IMR-90 (cell line): Measurements from ENCODE around the gene SLC25A12. TPM values are rescaled to one million over a fixed set of nuclear protein-coding genes. Genes with fewer than 3 reads are reported as not detected.

Experiments
- ATAC-seq: fragments of 200-7000 bp; cut with Tn5 transposase; 2 replicates; pipeline ENCODE4 v1.9.1; 2020; ENCODE audit warnings: low read depth, mild to moderate bottlenecking, moderate library complexity
- BruUV-seq: library from RNA; stranded (reverse); fragments of 400-500 nt; replicated peaks from 2 replicates; lab custom pipeline; 2021; lab: Mats Ljungman, UMichigan
- CTCF ChIA-PET: fragments of 300-600 bp; formaldehyde crosslinking; extraction: SDS; loops from one replicate; lab custom pipeline; 2021; ENCODE audit warnings: antibody characterized with exemption; lab: Yijun Ruan, JAX
- POLR2A ChIA-PET: fragments of 300-600 bp; sonication (Branson Sonifier 250); formaldehyde crosslinking; loops from one replicate; lab custom pipeline; 2022; ENCODE audit warnings: antibody characterized with exemption; ENCODE audit not compliant: unreplicated experiment; lab: Charles Lee
- DNase-seq: peaks from one replicate; pipeline ENCODE4 v3.0.0; 2013
- H2AFZ ChIP-seq: replicated peaks from 2 replicates; pipeline ENCODE3; 2013; ENCODE audit warnings: low read length, mild to moderate bottlenecking; ENCODE audit not compliant: poor library complexity
- H2AK5ac ChIP-seq: 2 replicates; pipeline ENCODE4 v1.6.1; 2013; ENCODE audit warnings: low read depth, low read length, inconsistent platforms
- H2AK9ac ChIP-seq: replicated peaks from 2 replicates; pipeline ENCODE3; 2013; ENCODE audit warnings: mild to moderate bottlenecking, low read depth, low read length, moderate library complexity; ENCODE audit not compliant: poor library complexity
- H2BK120ac ChIP-seq: 2 replicates; pipeline ENCODE4 v1.6.1; 2013; ENCODE audit warnings: low read depth, low read length, inconsistent platforms
- H2BK15ac ChIP-seq: 3 replicates; pipeline ENCODE4 v1.6.1; 2013; ENCODE audit warnings: low read depth, low read length, inconsistent platforms
- H2BK20ac ChIP-seq: 2 replicates; pipeline ENCODE4 v1.6.1; 2013; ENCODE audit warnings: low read depth, mild to moderate bottlenecking, inconsistent platforms, low read length, moderate library complexity
- H2BK5ac ChIP-seq: 2 replicates; pipeline ENCODE4 v1.6.1; 2013; ENCODE audit warnings: mild to moderate bottlenecking, low read depth, low read length, inconsistent platforms; ENCODE audit not compliant: poor library complexity, severe bottlenecking
- H3K14ac ChIP-seq: replicated peaks from 2 replicates; pipeline ENCODE4 v1.6.1; 2013; ENCODE audit warnings: low read depth, low read length, inconsistent platforms
- H3K18ac ChIP-seq: 2 replicates; pipeline ENCODE4 v1.6.1; 2013; ENCODE audit warnings: low read depth, low read length, control low read depth
- H3K23ac ChIP-seq: 2 replicates; pipeline ENCODE4 v1.6.1; 2013; ENCODE audit warnings: low read depth, low read length, inconsistent platforms
- H3K27ac ChIP-seq: 2 replicates; pipeline ENCODE4 v1.5.1; 2013; ENCODE audit warnings: mild to moderate bottlenecking, control low read depth, low read length; ENCODE audit not compliant: insufficient read depth
- H3K27me3 ChIP-seq: 2 replicates; pipeline ENCODE4 v1.6.1; 2013; ENCODE audit warnings: low read length; ENCODE audit not compliant: control insufficient read depth, insufficient read depth
- H3K36me3 ChIP-seq: 2 replicates; pipeline ENCODE4 v1.6.1; 2013; ENCODE audit warnings: low read length, mixed read lengths; ENCODE audit not compliant: control insufficient read depth, insufficient read depth
- H3K4ac ChIP-seq: 2 replicates; pipeline ENCODE4 v1.6.1; 2013; ENCODE audit warnings: low read depth, low read length, inconsistent platforms
- H3K4me1 ChIP-seq: 2 replicates; pipeline ENCODE4 v1.6.1; 2013; ENCODE audit warnings: low read length, mixed read lengths; ENCODE audit not compliant: control insufficient read depth, insufficient read depth
- H3K4me2 ChIP-seq: 2 replicates; pipeline ENCODE4 v1.6.1; 2013; ENCODE audit warnings: low read depth, mild to moderate bottlenecking, control low read depth, low read length, moderate library complexity
- H3K4me3 ChIP-seq: 2 replicates; pipeline ENCODE4 v1.5.1; 2013; ENCODE audit warnings: low read depth, mild to moderate bottlenecking, control low read depth, low read length, moderate library complexity; ENCODE audit not compliant: insufficient read depth
- H3K56ac ChIP-seq: 2 replicates; pipeline ENCODE4 v1.6.1; 2013; ENCODE audit warnings: low read length, inconsistent platforms; ENCODE audit not compliant: insufficient read depth; ENCODE audit errors: extremely low read depth
- H3K79me1 ChIP-seq, 2 experiments: 2 replicates each; pipeline ENCODE4 v1.6.1; 2013; ENCODE audit warnings: low read length in 2 of 2, inconsistent platforms in 1 of 2, low read depth in 1 of 2
- H3K9ac ChIP-seq: 2 replicates; pipeline ENCODE4 v1.6.1; 2013; ENCODE audit warnings: low read depth, low read length, control low read depth
- H3K9me1 ChIP-seq: 2 replicates; pipeline ENCODE4 v1.6.1; 2013; ENCODE audit warnings: low read length, inconsistent platforms; ENCODE audit not compliant: insufficient read depth
- H3K9me3 ChIP-seq: 2 replicates; pipeline ENCODE4 v1.6.1; 2013; ENCODE audit warnings: low read length; ENCODE audit not compliant: control insufficient read depth, insufficient read depth
- H4K20me1 ChIP-seq: 2 replicates; pipeline ENCODE4 v1.6.1; 2013; ENCODE audit warnings: low read length, inconsistent platforms; ENCODE audit not compliant: insufficient read depth
- H4K5ac ChIP-seq: 2 replicates; pipeline ENCODE4 v1.6.1; 2013; ENCODE audit warnings: mild to moderate bottlenecking, low read depth, low read length, control low read depth
- H4K8ac ChIP-seq, 2 experiments: 2 replicates each; pipeline ENCODE4 v1.6.1; 2013; ENCODE audit warnings: low read depth in 2 of 2, low read length in 2 of 2, control low read depth in 1 of 2, inconsistent platforms in 1 of 2
- H4K91ac ChIP-seq: 2 replicates; pipeline ENCODE4 v1.6.1; 2013; ENCODE audit warnings: low read depth, low read length, inconsistent platforms; ENCODE audit not compliant: insufficient read depth
- BHLHE40 ChIP-seq: fragments of 150-350 bp; IDR thresholded peaks from 2 replicates; pipeline ENCODE4 v1.6.1; 2016; ENCODE audit warnings: mild to moderate bottlenecking, low read depth, low read length
- CHD1 ChIP-seq: IDR thresholded peaks from 2 replicates; pipeline ENCODE4 v1.6.1; 2012; ENCODE audit warnings: low read depth, low read length, improper control_type of control experiment
- MAFK ChIP-seq: IDR thresholded peaks from 2 replicates; pipeline ENCODE4 v1.6.1; 2012; ENCODE audit warnings: low read depth, low read length, improper control_type of control experiment
- MAZ ChIP-seq: IDR thresholded peaks from 2 replicates; pipeline ENCODE4 v1.6.1; 2012; ENCODE audit warnings: low read depth, mild to moderate bottlenecking, low read length, improper control_type of control experiment, moderate library complexity, borderline replicate concordance
- MXI1 ChIP-seq: IDR thresholded peaks from 2 replicates; pipeline ENCODE4 v1.6.1; 2012; ENCODE audit warnings: low read depth, mild to moderate bottlenecking, low read length, moderate library complexity, borderline replicate concordance
- NFE2L2 ChIP-seq: fragments of 150-350 bp; IDR thresholded peaks from 2 replicates; pipeline ENCODE4 v1.6.1; 2016; ENCODE audit warnings: low read depth, mild to moderate bottlenecking, low read length
- POLR2A ChIP-seq: IDR thresholded peaks from 2 replicates; pipeline ENCODE4 v1.6.1; 2012; ENCODE audit warnings: mild to moderate bottlenecking, low read depth, low read length
- RAD21 ChIP-seq: IDR thresholded peaks from 2 replicates; pipeline ENCODE4 v1.6.1; 2012; ENCODE audit warnings: low read length, improper control_type of control experiment
- RFX5 ChIP-seq: IDR thresholded peaks from 2 replicates; pipeline ENCODE4 v1.8.0; 2012; ENCODE audit warnings: low read depth, mild to moderate bottlenecking, low read length, moderate library complexity
- WGBS, 2 experiments: methylation state at CpG; one replicate each; pipeline versions ENCODE4 v1.1.5 to v1.1.7; 2013; ENCODE audit warnings: missing lambda C conversion rate in 2 of 2; ENCODE audit not compliant: insufficient read length in 1 of 2; ENCODE audit errors: extremely low coverage in 2 of 2; 5-methylcytosine and 5-hydroxymethylcytosine counted together
- dilution Hi-C: fragments of 300-500 bp; cut with HindIII; formaldehyde crosslinking; loops from one replicate; pipeline ENCODE4 v1.14.3; 2018; ENCODE audit warnings: low sequenced_read_pairs; ENCODE audit not compliant: unreplicated experiment
- in situ Hi-C: fragments of 300-500 bp; cut with MboI; formaldehyde crosslinking; loops from 3 replicates; pipeline ENCODE4 v1.14.3; 2019; ENCODE audit warnings: low sequenced_read_pairs, inconsistent platforms, mixed read lengths
- intact Hi-C: fragments of 100-400 bp; cut with micrococcal nuclease; formaldehyde crosslinking; loops from 2 replicates; pipeline ENCODE4 v1.10.0; 2022
- polyA plus RNA-seq, 3 experiments: library from polyadenylated mRNA; depleted of rRNA; stranded (reverse); fragments of >200 nt; gene quantifications; 2 replicates each; pipeline ENCODE4 v1.2.3, GENCODE V29; 2012; ENCODE audit warnings: low replicate concordance in 1 of 3
- total RNA-seq: library from RNA; depleted of rRNA; stranded (reverse); fragments of >200 nt; gene quantifications from 2 replicates; pipeline ENCODE4 v1.2.3, GENCODE V29; 2012
- TF ChIP-seq, protein P1 (sequence below): fragments of 150-350 bp; IDR thresholded peaks from 2 replicates; pipeline ENCODE4 v1.6.1; 2017; ENCODE audit warnings: mild to moderate bottlenecking, antibody characterized with exemption, low read length, low read depth

Gene SLC25A12
- total and polyA plus RNA-seq, 2 of the 4 experiments (the other 2 are of a cell fraction) = 16.3 to 17.6 TPM

DNA sequence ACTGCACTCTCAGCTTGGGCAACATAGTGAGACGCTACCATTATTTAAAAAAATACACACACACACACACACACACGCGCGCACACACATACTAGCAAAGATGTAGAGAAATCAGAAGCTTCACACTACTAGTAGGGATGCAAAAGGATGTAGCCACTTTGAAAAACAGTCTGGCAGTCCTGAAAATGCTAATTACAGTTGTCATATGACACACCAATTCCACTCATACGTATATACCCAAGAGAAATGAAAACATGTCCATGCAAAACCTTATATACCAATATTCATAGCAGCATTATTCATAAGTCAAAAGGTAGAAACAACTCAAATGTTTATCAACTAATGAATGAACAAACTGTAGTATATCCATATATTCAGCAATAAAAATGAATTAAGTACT, 90.3 kb downstream of the SLC25A12 start:
- ChIA-PET POLR2A (no interaction called here), CTCF (no interaction called here)
- dilution Hi-C loops = no loop called here
- no peak overlapping the region for H3K4me3 ChIP-seq
- H3K9me1 ChIP-seq = peaks cover 2% of the 10 kb centered on the region
- no peak overlapping the region for H2AFZ ChIP-seq
- H3K23ac ChIP-seq = no peak overlapping the region
- H3K9me3 ChIP-seq = no peaks in the 10 kb centered on the region
- no peak overlapping the region for H2AK5ac ChIP-seq
- no peak overlapping the region for H2AK9ac ChIP-seq
- H4K91ac ChIP-seq = no peak overlapping the region
- in situ Hi-C loops = loop anchor here (25.0 kb wide), 1 partner anchor 659 kb away; no protein-coding TSS in a partner anchor
- H3K27ac ChIP-seq = no peak overlapping the region
- H3K4me1 ChIP-seq = peaks cover 3% of the 10 kb centered on the region
- H3K56ac ChIP-seq = no peak overlapping the region
- no TSS peak for BruUV-seq
- H4K5ac ChIP-seq = no peak overlapping the region
- no peak overlapping the region for H3K9ac ChIP-seq
- no CpG with 5 or more reads among the region's 5 CpGs for WGBS, 2 experiments
- peaks cover 0 to 3% of the 10 kb centered on the region in 2 experiments; a peak in 1 of 4 replicates for H3K79me1 ChIP-seq
- no peaks in the 10 kb centered on the region for H3K27me3 ChIP-seq
- H2BK5ac ChIP-seq = no peak overlapping the region
- no peak overlapping the region for H2BK15ac ChIP-seq
- no peak overlapping the region for H3K4me2 ChIP-seq
- H3K4ac ChIP-seq = no peak overlapping the region
- ATAC-seq = no peak
- H4K8ac ChIP-seq = no peak overlapping the region
- no peak for DNase-seq
- no peak overlapping the region for H2BK120ac ChIP-seq
- TF ChIP-seq MAZ (no peak), BHLHE40 (no peak), MAFK (no peak), NFE2L2 (no peak), POLR2A (no peak), RFX5 (no peak), RAD21 (no peak), CHD1 (no peak), MXI1 (no peak)
- TF ChIP-seq, protein P1, sequence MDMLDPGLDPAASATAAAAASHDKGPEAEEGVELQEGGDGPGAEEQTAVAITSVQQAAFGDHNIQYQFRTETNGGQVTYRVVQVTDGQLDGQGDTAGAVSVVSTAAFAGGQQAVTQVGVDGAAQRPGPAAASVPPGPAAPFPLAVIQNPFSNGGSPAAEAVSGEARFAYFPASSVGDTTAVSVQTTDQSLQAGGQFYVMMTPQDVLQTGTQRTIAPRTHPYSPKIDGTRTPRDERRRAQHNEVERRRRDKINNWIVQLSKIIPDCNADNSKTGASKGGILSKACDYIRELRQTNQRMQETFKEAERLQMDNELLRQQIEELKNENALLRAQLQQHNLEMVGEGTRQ = no peak
- no peak overlapping the region for H2BK20ac ChIP-seq
- H3K36me3 ChIP-seq = peaks cover 7% of the 10 kb centered on the region; the same call in 1 of the 2 replicates
- H3K18ac ChIP-seq = no peak overlapping the region
- intact Hi-C loops = no loop called here
- H3K14ac ChIP-seq = no peak overlapping the region
- H4K20me1 ChIP-seq = no peaks in the 10 kb centered on the region
